Stimulated activated CD8-positive, alpha-beta memory T cell treated with anti-CD3 and anti-CD28 coated beads, Interleukin-4, amount 100 ng/mL, for 24 hours (primary cell): ENCODE results near the gene OR13A1.
"Not testable (repeated sequence)": the region's sequence is repeated elsewhere in the genome, so short reads cannot be mapped to it uniquely, and the experiment has no call there.

Experiments
- DNase-seq: peaks from one replicate; pipeline ENCODE4 v3.0.0-alpha.2; 2020; ENCODE audit warnings: low read depth

OR13A1 gene

GRCh38 chr10:45280113-45280760 is 35.2 kb downstream of the OR13A1 start:
- DNase-seq: no peak

- no peak for DNase-seq
Measured at GRCh38 chr10:45279682-45280081, 35.7 kb downstream of the OR13A1 start.

GRCh38 chr10:45278860-45279498 is 36.4 kb downstream of the OR13A1 start:
- DNase-seq: no peak

GRCh38 chr10:45276146-45276545 is 39.3 kb downstream of the OR13A1 start:
- DNase-seq: not testable (repeated sequence)

- no peak for DNase-seq
Measured at GRCh38 chr10:45274364-45274763, 41.0 kb downstream of the OR13A1 start.

GRCh38 chr10:45267777-45268176 is 47.6 kb downstream of the OR13A1 start:
- not testable (repeated sequence) for DNase-seq

- DNase-seq: no peak
Measured at GRCh38 chr10:45265996-45266395, 49.4 kb downstream of the OR13A1 start.

- no peak for DNase-seq
Measured at GRCh38 chr10:45261946-45262345, 53.5 kb downstream of the OR13A1 start.

GRCh38 chr10:45261243-45261775 is 54.1 kb downstream of the OR13A1 start:
- DNase-seq: no peak

GRCh38 chr10:45260635-45261034 is 54.8 kb downstream of the OR13A1 start:
- DNase-seq: not testable (repeated sequence)

GRCh38 chr10:45259786-45260495 is 55.5 kb downstream of the OR13A1 start:
- DNase-seq: not testable (repeated sequence)

GRCh38 chr10:45257600-45257999 is 57.8 kb downstream of the OR13A1 start:
- no peak for DNase-seq

GRCh38 chr10:45256246-45256645 is 59.2 kb downstream of the OR13A1 start:
- DNase-seq: no peak

GRCh38 chr10:45255706-45256105 is 59.7 kb downstream of the OR13A1 start:
- no peak for DNase-seq

GRCh38 chr10:45254892-45255291 is 60.5 kb downstream of the OR13A1 start:
- no peak for DNase-seq

GRCh38 chr10:45253183-45253914 is 62.1 kb downstream of the OR13A1 start:
- no peak for DNase-seq
